ENCODE results near the gene ACSL3.
"Not testable (repeated sequence)": the region's sequence is repeated elsewhere in the genome, so short reads cannot be mapped to it uniquely, and the experiment has no call there.

The ACSL3 gene

DNA sequence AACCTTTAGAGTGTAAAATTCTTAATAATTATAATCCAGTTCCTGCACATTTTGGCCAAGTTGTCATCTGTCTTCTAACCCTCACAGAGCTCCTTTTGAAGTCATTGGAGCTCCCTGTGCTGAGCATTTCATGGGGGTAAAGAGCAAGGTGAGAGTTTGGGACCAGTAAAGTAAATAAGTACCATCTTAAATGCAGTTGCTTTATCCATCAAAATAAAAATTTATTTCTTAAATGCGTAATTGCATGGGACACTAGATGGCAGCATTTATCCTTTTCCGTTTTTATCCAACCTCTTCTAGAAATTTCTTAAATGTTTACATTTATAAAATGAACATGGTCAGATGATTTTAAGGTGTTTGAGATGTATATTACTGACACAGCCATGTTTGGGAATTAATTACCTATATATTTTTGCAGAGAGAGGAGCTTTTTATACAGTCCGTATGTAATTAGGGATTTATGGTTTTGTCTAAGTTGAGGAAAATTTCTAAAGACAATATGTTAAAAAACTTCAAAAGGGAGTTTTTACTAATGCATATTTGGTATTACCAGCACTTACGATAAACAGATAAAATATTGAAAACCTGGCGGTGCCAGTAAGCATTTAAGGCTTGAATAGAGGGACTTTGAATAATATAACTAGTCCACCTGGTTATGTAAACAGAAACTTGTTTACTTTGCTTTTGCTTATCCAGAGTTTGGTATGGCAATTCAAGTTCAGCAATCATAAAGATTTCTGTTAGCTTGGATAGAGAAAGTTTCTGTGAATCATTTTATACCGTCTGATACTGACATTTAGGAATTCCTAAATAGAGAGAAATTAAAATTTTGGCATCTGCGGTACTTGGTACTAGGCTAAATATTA lies 54.5 kb downstream of the ACSL3 start:
- TF ChIP-seq, protein P1, sequence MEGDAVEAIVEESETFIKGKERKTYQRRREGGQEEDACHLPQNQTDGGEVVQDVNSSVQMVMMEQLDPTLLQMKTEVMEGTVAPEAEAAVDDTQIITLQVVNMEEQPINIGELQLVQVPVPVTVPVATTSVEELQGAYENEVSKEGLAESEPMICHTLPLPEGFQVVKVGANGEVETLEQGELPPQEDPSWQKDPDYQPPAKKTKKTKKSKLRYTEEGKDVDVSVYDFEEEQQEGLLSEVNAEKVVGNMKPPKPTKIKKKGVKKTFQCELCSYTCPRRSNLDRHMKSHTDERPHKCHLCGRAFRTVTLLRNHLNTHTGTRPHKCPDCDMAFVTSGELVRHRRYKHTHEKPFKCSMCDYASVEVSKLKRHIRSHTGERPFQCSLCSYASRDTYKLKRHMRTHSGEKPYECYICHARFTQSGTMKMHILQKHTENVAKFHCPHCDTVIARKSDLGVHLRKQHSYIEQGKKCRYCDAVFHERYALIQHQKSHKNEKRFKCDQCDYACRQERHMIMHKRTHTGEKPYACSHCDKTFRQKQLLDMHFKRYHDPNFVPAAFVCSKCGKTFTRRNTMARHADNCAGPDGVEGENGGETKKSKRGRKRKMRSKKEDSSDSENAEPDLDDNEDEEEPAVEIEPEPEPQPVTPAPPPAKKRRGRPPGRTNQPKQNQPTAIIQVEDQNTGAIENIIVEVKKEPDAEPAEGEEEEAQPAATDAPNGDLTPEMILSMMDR (IDR thresholded peaks at IDR 0.05; ENCODE audit: low read length), result peak; percentile 33
- TF ChIP-seq EZH2 (optimal IDR thresholded peaks at IDR 0.05; ENCODE audit: low read depth, low read length) (no peak), EZH2phosphoT487 (IDR thresholded peaks at IDR 0.05; ENCODE audit: low read length) (no peak)
- Histone ChIP-seq H3K27me3 (replicated peaks; ENCODE audit: insufficient read depth, low read length) (no peaks in the 10 kb centered on the region), H3K9ac (ENCODE audit: low read length) (no peak overlapping the region), H3K4me1 (ENCODE audit: low read length) (peaks cover 34% of the 10 kb centered on the region), H3K27ac (ENCODE audit: low read length) (no peak overlapping the region), H3K9me3 (replicated peaks; ENCODE audit: insufficient read depth, low read length) (no peaks in the 10 kb centered on the region), H3K9me2 (replicated peaks; ENCODE audit: insufficient read depth, low read length) (no peaks in the 10 kb centered on the region), H3K4me3 (ENCODE audit: low read length) (no peak overlapping the region), H3K4me2 (ENCODE audit: low read depth, low read length) (no peak overlapping the region), H3F3A (ENCODE audit: insufficient read depth, low read length) (peaks cover 15% of the 10 kb centered on the region), H4K20me1 (ENCODE audit: insufficient read depth, low read length) (peaks cover 8% of the 10 kb centered on the region; the same call in 1 of the 2 replicates), H3K36me3 (replicated peaks; ENCODE audit: insufficient read depth, low read length) (0 out of 2 replicates have a peak, but pooled peaks cover 3% of the 10 kb centered on the region), H2AFZ (ENCODE audit: low read length) (no peak overlapping the region), H3K79me2 (ENCODE audit: low read length) (peaks cover 10% of the 10 kb centered on the region)
- no peak for DNase-seq

GRCh38 chr2:222916229-222917197 lies 55.7 kb downstream of the ACSL3 start:
- no peak overlapping the region for H3K4me3 ChIP-seq (ENCODE audit: low read length)
- no peak overlapping the region for H2AFZ ChIP-seq (ENCODE audit: low read length)
- no peak for DNase-seq
- 0 out of 2 replicates have a peak, but pooled peaks cover 3% of the 10 kb centered on the region for H3K36me3 ChIP-seq (replicated peaks; ENCODE audit: insufficient read depth, low read length)
- no peak overlapping the region for H3K27ac ChIP-seq (ENCODE audit: low read length)
- TF ChIP-seq EZH2phosphoT487 (IDR thresholded peaks at IDR 0.05; ENCODE audit: low read length) (no peak), EZH2 (optimal IDR thresholded peaks at IDR 0.05; ENCODE audit: low read depth, low read length) (no peak)
- TF ChIP-seq, protein P1 (IDR thresholded peaks at IDR 0.05; ENCODE audit: low read length), result no peak
- H3K79me2 ChIP-seq (ENCODE audit: low read length), result peaks cover 10% of the 10 kb centered on the region
- no peaks in the 10 kb centered on the region for H3K9me2 ChIP-seq (replicated peaks; ENCODE audit: insufficient read depth, low read length)
- H3K4me2 ChIP-seq (ENCODE audit: low read depth, low read length), result no peak overlapping the region
- H3K27me3 ChIP-seq (replicated peaks; ENCODE audit: insufficient read depth, low read length), result no peaks in the 10 kb centered on the region
- peaks cover 31% of the 10 kb centered on the region for H3K4me1 ChIP-seq (ENCODE audit: low read length)
- H4K20me1 ChIP-seq (ENCODE audit: insufficient read depth, low read length), result peaks cover 5% of the 10 kb centered on the region; the same call in 1 of the 2 replicates
- H3K9ac ChIP-seq (ENCODE audit: low read length), result no peak overlapping the region
- H3K9me3 ChIP-seq (replicated peaks; ENCODE audit: insufficient read depth, low read length), result no peaks in the 10 kb centered on the region
- H3F3A ChIP-seq (ENCODE audit: insufficient read depth, low read length), result peaks cover 12% of the 10 kb centered on the region

- H3K4me2 ChIP-seq (ENCODE audit: low read depth, low read length); H3K36me3 ChIP-seq (replicated peaks; ENCODE audit: insufficient read depth, low read length): not testable (repeated sequence)
Observed at GRCh38 chr2:222917212-222917611, 56.4 kb downstream of the ACSL3 start.

More at GRCh38 chr2:222917212-222917611, 56.4 kb downstream of the ACSL3 start:
- H2AFZ ChIP-seq (ENCODE audit: low read length); H3K27me3 ChIP-seq (replicated peaks; ENCODE audit: insufficient read depth, low read length); H3F3A ChIP-seq (ENCODE audit: insufficient read depth, low read length); H3K4me3 ChIP-seq (ENCODE audit: low read length); H3K9ac ChIP-seq (ENCODE audit: low read length); DNase-seq; H4K20me1 ChIP-seq (ENCODE audit: insufficient read depth, low read length); H3K27ac ChIP-seq (ENCODE audit: low read length); H3K9me2 ChIP-seq (replicated peaks; ENCODE audit: insufficient read depth, low read length); H3K9me3 ChIP-seq (replicated peaks; ENCODE audit: insufficient read depth, low read length): not testable (repeated sequence)
- Histone ChIP-seq H3K79me2 (ENCODE audit: low read length) (peaks cover 10% of the 10 kb centered on the region), H3K4me1 (ENCODE audit: low read length) (peaks cover 24% of the 10 kb centered on the region)

Measured in MM.1S (cell line).